NCI-H510A (cell line): ENCODE data around the gene HFE.
"Not testable (repeated sequence)": the region's sequence is repeated elsewhere in the genome, so short reads cannot be mapped to it uniquely, and the experiment has no call there.

Source experiments
- DNase-seq: peaks from one replicate; lab custom pipeline; 2025; lab: John Stamatoyannopoulos, UW

Gene HFE

DNA sequence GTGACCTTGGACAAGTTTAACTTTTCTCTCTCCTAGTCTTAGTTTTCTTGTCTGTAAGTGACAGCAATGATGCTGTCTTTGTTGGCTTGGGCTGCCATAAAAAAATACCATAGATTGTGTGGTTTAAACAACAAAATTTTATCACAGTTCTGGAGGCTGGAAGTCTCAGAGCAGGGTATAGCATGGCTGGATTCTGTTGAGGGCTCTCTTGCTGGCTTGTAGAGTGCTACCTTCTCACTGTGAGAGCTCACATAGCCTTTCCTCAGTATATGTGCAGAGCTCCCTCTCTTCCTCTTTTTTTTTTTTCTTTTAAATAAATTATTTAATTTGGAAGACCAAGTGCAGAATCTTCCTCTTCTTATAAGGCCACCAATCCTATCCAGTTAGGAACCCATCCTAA, 26.3 kb downstream of the HFE start:
- DNase-seq = no peak

GRCh38 chr6:26115226-26115625, 28.0 kb downstream of the HFE start:
- no peak for DNase-seq

GRCh38 chr6:26116267-26116666, 29.0 kb downstream of the HFE start:
- DNase-seq = no peak

- DNase-seq = peak; percentile 28
These were observed 31.8 kb downstream of the HFE start for GRCh38 chr6:26118999-26119398.

DNA sequence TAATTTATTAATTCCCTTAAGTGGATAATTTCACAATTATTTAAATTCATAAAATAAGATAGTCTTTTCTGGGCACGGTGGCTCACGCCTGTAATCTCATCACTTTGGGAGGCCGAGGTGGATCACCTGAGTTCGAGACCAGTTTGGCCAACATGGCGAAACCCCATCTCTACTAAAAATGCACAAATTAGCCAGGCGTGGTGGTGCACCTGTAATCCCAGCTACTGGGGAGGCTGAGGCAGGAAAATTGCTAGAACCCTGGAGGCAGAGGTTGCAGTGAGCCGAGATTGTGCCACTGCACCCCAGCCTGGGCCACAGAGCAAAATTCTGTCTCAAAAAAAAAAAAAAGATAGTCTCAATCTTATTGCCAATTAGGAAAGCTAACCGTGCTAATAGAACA, 32.9 kb downstream of the HFE start:
- DNase-seq = not testable (repeated sequence)

GRCh38 chr6:26120807-26121140, 33.5 kb downstream of the HFE start:
- DNase-seq = no peak

DNA sequence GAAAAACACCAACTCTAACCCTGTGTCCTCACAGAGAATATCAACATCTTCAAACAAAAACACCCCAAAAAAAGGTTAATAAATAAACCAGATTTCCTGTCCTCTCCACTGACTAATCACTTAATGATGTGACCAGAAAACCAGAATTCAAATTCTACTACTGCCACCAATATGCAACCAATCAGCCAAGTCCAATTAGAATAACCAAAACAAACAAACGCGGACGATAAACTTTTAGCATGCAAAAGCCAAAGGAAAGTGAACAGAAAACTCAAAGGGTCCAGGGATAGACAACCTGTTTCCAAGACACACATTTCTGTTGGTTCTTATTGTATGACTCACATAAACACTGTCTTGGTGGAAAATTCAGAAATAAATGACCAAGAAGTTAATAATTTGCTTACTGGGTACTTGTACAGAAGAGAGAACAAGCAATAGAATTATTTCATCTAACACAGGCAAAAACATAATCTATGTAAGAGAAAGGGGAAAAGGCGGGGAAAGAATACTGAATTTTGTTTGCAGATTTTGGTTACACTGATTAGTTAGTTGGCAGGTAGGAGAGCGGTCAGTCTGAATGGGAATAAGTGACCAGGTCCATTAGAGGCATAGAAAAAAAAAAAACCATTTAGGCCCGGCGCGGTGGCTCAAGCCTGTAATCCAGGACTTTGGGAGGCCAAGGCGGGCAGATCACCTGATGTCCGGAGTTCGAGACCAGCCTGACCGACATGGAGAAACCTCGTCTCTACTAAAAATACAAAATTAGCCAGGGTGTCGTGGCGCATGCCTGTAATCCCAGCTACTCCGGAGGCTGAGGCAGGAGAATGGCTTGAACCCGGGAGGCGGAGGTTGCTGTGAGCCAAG, 34.1 kb downstream of the HFE start:
- DNase-seq = no peak

DNA sequence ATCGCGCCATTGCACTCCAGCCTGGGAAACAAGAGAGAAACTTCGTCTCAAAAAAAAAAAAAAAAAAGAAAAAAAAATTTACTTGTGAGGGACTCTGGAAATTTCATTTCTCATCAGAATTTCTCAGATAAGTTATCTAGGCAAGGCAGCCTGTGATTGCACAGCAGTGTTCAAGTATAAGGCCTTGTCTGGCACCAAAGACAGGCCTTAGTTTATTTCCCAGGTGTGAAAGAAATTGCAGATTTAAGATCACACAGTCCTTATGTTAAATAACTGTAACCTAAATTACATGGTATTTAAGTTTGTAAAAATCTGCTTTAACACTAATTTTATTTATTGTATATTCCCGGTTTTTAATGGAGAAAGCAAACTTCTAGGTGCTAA, 34.8 kb downstream of the HFE start:
- DNase-seq = no peak

GRCh38 chr6:26122402-26122792, 35.2 kb downstream of the HFE start:
- peak; percentile 2 for DNase-seq

GRCh38 chr6:26122793-26123674, 35.8 kb downstream of the HFE start:
- DNase-seq = peak; percentile 97

DNA sequence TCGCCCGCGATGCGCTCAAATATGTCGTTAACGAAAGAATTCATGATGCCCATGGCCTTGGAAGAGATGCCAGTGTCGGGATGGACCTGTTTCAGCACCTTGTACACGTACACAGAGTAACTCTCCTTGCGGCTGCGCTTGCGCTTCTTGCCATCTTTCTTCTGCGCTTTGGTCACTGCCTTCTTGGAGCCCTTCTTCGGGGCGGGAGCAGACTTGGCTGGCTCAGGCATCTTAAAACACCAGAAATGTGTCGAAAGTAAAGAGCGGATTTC, 36.4 kb downstream of the HFE start:
- DNase-seq = no peak

DNA sequence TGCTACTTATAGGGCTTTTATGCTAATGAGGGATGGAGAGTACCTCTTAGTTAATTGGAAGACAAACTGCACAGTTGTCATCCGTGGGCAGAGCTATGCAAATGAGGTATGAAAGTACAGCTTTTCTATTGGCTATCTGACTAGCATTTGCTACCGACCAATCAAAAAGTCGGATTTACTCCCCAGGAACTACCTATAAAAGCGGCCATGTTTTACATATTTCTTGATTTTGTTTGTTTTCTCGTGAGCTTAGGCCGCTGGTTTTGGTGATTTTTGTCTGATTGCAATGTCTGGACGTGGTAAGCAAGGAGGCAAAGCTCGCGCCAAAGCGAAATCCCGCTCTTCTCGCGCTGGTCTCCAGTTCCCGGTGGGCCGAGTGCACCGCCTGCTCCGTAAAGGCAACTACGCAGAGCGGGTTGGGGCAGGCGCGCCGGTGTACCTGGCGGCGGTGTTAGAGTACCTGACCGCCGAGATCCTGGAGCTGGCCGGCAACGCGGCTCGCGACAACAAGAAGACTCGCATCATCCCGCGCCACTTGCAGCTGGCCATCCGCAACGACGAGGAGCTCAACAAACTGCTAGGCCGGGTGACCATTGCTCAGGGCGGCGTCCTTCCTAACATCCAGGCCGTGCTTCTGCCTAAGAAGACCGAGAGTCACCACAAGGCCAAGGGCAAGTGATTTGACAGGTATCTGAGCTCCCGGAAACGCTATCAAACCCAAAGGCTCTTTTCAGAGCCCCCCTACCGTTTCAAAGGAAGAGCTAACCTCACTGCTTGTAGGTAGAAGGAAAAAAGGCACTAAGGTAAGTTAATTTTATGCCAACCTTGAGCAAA, 36.9 kb downstream of the HFE start:
- peak; percentile 90 for DNase-seq

DNA sequence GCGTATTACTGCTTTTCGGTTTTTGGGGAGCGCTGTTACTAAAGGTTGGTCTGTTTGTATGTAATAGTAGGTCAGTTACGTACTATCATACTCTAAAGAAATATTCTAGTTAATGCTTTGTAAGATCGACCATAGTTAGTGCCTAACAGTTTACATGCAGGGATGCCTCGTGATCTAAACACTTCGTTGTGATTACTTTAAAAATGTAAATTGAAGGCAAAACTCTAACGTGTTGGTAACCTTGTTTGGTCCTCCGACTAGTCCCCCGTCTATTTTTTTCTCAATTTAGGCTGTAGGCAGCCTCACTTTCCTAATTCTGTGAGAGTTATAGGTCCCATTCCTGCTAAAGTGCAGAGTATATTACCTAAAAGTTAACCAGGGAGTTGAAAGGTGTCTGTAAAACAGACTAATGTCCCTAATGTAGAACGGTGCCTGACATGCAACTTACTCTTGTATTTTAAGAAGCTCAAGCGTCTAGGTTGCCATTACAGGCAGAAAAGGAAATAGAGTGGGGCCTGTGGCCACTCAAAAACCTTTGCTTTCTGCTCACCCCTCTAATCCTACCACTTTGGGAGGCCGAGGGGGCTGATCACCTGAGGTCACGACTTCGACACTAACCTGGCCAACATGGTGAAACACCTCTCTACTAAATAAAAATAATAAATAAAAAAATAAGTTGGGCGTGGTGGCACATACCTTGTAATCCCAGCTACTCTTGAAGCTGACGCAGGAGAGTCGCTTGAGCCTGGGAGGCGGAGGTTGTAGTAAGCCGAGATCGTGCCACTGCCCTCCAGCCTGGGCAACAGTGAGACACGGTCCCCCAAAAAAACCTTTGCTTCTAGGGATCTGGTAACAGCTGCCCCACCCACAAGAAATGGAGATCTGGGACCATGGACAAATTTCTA, 37.8 kb downstream of the HFE start:
- peak; percentile 17 for DNase-seq

DNA sequence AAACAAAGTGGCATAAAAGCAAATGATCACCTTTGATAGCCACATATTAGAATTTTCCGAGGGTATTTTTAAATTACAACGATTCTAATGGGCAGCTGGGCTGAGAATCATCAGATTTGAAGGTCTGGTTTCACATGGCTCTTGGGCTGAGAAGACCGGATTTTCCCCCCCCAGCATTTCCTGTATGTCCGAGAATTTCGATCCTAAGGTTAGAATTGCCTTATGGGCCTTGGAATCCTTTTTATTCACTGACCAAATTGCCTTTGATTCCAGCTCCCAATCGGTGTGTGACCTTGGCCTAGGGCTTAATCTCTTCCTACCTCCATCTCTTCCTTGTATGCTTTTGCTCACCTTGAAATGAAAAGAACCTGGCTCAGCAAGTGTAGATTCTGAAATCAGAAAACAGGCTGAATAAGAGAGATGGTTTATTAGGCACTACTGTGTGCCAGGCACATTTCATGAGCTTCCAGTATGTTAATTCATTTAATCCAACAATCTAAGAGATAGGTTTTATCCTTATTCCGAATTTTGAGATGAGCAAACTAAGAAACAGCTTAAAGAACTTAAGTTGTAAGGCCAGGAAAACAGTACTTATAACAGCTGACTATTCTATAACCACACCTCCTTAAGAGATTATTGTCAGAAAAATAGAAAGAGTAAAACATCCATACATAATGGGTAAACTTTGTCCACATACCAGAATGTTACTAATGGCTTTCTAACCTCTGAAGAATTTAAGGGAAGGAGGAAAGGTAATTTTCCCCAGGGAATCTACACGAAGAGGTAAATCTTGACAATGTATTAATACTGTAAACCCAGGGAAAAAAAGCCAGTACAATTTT, 39.4 kb downstream of the HFE start:
- DNase-seq = peak; percentile 15

GRCh38 chr6:26128013-26128771, 41.0 kb downstream of the HFE start:
- DNase-seq = no peak

GRCh38 chr6:26129656-26130055, 42.4 kb downstream of the HFE start:
- no peak for DNase-seq

- no peak for DNase-seq
These were observed 43.5 kb downstream of the HFE start for GRCh38 chr6:26130581-26131249.

GRCh38 chr6:26131618-26132017, 44.4 kb downstream of the HFE start:
- DNase-seq = no peak

DNA sequence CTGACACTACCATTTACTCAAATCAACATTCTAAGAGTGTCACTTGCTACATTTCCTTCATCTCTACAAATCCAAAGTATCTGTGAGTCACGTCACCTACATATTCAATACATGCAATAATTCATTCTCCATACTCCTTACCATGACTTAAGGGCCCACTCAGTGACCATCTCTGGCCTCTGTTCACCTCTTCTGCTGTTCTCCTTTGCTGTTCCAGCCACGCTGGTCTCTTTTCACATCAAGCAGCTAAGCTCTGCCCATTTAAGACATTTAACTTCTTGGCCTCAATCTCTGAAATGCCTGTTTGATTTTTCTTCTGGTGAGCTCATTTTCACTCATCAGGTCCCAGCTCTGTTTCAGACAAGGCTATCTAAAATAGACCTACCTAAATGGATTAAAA, 46.5 kb downstream of the HFE start:
- DNase-seq = no peak
